ENCODE data around the gene ABCC8.

- TF ChIP-seq PBX3 (IDR thresholded peaks at IDR 0.05) (no peak), NR3C1 (IDR thresholded peaks at IDR 0.05) (no peak), POLR2A (IDR thresholded peaks at IDR 0.05; ENCODE audit: low read length) (no peak), CTCF (IDR thresholded peaks at IDR 0.05) (no peak), REST (IDR thresholded peaks at IDR 0.05) (no peak), ELK1 (IDR thresholded peaks at IDR 0.05; ENCODE audit: low read depth, low read length) (no peak), ZC3H11A (IDR thresholded peaks at IDR 0.05) (no peak)
These were observed 132.7 kb downstream of the ABCC8 start for GRCh38 chr11:17343907-17344306.

Data from A549 (cell line).